GM12891 (cell line): ENCODE data around the gene ACLY.

Experiments
- POLR2A ChIP-seq: IDR thresholded peaks from 2 replicates; pipeline ENCODE4 v1.6.1; 2011; ENCODE audit warnings: low read depth, low read length, control low read depth
- POLR2AphosphoS5 ChIP-seq: IDR thresholded peaks from 2 replicates; pipeline ENCODE4 v1.6.1; 2011; ENCODE audit warnings: low read depth, low read length, control low read depth

DNA sequence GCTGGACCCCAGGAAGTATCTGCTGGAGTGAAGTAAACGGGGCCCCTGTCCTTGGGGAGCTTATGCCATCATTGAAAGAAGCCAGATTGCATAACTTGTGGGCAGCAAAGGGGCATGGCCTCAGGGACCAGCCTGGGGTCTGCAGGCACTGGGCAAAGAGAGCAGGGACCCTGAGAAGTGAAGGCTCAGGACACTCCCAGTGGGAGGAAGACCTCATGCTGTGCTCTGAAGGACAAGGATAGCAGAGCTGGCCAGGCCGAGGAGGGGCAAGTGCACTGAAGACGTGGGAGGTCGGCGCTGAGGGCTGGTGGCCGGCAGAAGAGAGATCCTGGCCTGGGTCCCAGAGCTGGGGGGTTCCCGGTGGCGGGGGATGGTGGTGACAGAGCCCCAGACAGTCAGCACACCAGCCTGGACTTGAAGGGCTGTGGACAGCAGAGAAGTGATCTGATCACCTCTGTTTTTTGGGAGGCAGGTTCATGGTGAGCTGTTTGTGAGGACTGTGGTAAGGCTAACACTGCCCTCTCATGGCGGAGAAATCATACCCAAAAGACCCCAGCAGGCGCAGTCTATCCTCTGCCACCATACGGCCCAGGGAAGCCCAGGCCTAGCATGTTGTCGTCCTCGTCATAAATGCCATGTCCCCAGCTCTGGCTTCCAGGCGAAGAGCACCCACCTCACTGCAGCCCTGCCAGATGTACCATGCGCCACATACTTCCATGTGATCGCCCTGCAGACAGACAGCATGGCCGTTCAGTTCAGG lies 40.8 kb upstream of the ACLY start:
- no peak for TF ChIP-seq POLR2AphosphoS5
- TF ChIP-seq POLR2A, result no peak
